Central memory CD4-positive, alpha-beta T cell (primary cell): ENCODE results near the gene FRMD3.

ENCODE experiments used
- DNase-seq: peaks from one replicate; pipeline ENCODE4 v3.0.0; 2022

The FRMD3 gene

GRCh38 chr9:83218411-83219090 is 319.6 kb downstream of the FRMD3 start:
- no peak for DNase-seq

GRCh38 chr9:83209188-83209731 is 328.9 kb downstream of the FRMD3 start:
- DNase-seq: no peak

GRCh38 chr9:83208065-83208850 is 329.9 kb downstream of the FRMD3 start:
- DNase-seq: no peak

- no peak for DNase-seq
These were observed 334.2 kb downstream of the FRMD3 start for GRCh38 chr9:83204047-83204446.

- no peak for DNase-seq
These were observed 337.7 kb downstream of the FRMD3 start for GRCh38 chr9:83200531-83200930.

GRCh38 chr9:83199832-83200231 is 338.4 kb downstream of the FRMD3 start:
- DNase-seq: no peak

GRCh38 chr9:83199240-83199639 is 339.0 kb downstream of the FRMD3 start:
- DNase-seq: no peak

GRCh38 chr9:83198371-83198770 is 339.8 kb downstream of the FRMD3 start:
- no peak for DNase-seq

- DNase-seq: no peak
These were observed 340.6 kb downstream of the FRMD3 start for GRCh38 chr9:83197591-83197990.

GRCh38 chr9:83196946-83197345 is 341.3 kb downstream of the FRMD3 start:
- no peak for DNase-seq
